ENCODE measurements around the gene SLC14A1. TPM values are rescaled to one million over a fixed set of nuclear protein-coding genes. Genes with fewer than 3 reads are reported as not detected.

The SLC14A1 gene
- total and polyA plus RNA-seq, 2 of the 8 experiments (the other 6 are each of a cell fraction or from before 2014, with no cell fraction given): 0.18 TPM; not detected in 1

DNA sequence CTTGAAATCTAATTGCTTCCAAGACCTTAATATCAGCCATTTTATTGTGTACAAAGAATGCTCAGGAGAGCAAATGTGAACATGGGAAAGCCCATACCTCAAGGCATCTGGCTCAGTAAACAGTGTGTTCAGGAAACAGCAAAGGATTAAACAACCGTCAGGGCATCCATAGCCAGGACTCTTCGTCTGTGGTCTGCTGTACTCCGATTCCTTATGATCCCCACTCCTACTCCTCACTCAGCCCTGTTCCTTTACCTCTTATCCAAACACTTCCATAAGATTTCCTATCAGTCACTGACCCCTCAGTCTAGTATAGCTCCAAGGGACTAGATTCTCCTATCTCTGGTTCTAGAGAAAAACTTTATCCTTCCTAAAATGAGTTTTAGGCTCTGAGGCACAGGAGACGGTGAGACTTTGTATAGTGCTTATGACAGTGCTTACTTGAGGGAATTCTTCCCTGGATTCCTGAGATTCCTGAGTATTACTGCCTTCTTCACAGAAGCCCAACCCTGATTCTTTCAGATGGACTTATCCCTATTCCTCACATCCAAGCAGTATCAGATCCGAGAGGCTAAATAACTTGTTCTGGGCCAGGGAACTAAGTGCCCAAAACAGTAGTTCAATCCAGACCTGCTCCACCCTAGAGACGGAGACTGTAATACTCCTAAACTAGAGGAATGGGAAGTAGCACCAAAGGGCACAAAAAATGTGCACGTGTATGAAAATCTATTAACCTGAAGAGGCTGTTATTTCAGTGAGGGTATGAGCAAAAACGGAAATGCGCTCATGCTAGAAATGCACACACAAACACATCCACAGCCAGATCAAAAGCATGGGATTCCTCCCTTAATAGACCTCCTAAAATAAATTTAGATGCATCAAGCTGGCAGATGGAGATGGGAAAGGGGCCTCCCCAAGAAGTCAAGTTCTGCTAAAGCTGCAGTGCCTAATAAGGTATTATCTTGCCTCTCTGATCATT is 59.4 kb downstream of the SLC14A1 start:
- no peak overlapping the region for H2BK15ac ChIP-seq (ENCODE audit: low read length)
- WGBS, 2 experiments (ENCODE audit: extremely low coverage in 1 of 2, insufficient coverage in 1 of 2, insufficient read length in 1 of 2, insufficient replicate concordance in 2 of 2, low coverage in 1 of 2, low lambda C conversion rate in 2 of 2, missing lambda C conversion rate in 1 of 2): 84% methylated on average over 9 of the region's 9 CpGs; no CpG with 5 or more reads in 1 of the 2 experiments
- no peak overlapping the region for H3K4me3 ChIP-seq (ENCODE audit: extremely low read depth in 1 of 4, insufficient read depth in 2 of 4, low read depth in 3 of 4, low read length in 4 of 4)
- no peaks in the 10 kb centered on the region for H3K36me3 ChIP-seq (ENCODE audit: control insufficient read depth in 2 of 4, insufficient read depth in 4 of 4, low read length in 3 of 4)
- no peaks in the 10 kb centered on the region for H3K9me3 ChIP-seq (ENCODE audit: insufficient read depth in 2 of 2, low read depth in 1 of 2, low read length in 1 of 2)
- peak overlapping the region; percentile 61 for H2BK120ac ChIP-seq (replicated peaks; ENCODE audit: low read depth, low read length)
- H3K4me1 ChIP-seq (replicated peaks in 1 of 4; ENCODE audit: control insufficient read depth in 3 of 4, insufficient read depth in 4 of 4, low read length in 3 of 4): peaks cover 0 to 15% (median 6%) of the 10 kb centered on the region in 4 experiments; a peak in 4 of 7 replicates
- no peak overlapping the region for H3K56ac ChIP-seq (replicated peaks; ENCODE audit: insufficient read length, low read depth, low read length)
- FAIRE-seq (peak; percentile 7), DNase-seq (ENCODE audit: low read depth in 1 of 2, low spot score in 2 of 2) (no peak)
- H3K79me2 ChIP-seq (ENCODE audit: control insufficient read depth in 1 of 2, insufficient read depth in 2 of 2, low read length in 2 of 2): no peaks in the 10 kb centered on the region
- no peak overlapping the region for H2AK5ac ChIP-seq (ENCODE audit: low read depth, low read length)
- H3K23ac ChIP-seq (ENCODE audit: insufficient read length): no peak overlapping the region
- H3K27ac ChIP-seq (ENCODE audit: low read depth, low read length): no peak overlapping the region
- no peak overlapping the region for H3K4ac ChIP-seq (replicated peaks; ENCODE audit: insufficient read length, low read depth, low read length)
- no peak overlapping the region for H3K14ac ChIP-seq (ENCODE audit: insufficient read length)
- no peaks in the 10 kb centered on the region for H4K20me1 ChIP-seq (replicated peaks in 1 of 2; ENCODE audit: control insufficient read depth in 1 of 2, insufficient read depth in 2 of 2, low read length in 2 of 2)
- ChIA-PET CTCF (ENCODE audit: partially characterized antibody) (interaction anchor here (1.2 kb wide), 1 partner anchor 61 kb away, joined by 3 read pairs; no protein-coding TSS in a partner anchor), POLR2A (ENCODE audit: partially characterized antibody) (interaction anchor here (0.8 kb wide), 1 partner anchor 10 kb away, joined by 3 read pairs; no protein-coding TSS in a partner anchor)
- peak overlapping the region; percentile 71 for H2BK12ac ChIP-seq (ENCODE audit: low read depth, low read length)
- H3K79me1 ChIP-seq (ENCODE audit: low read depth, low read length): no peaks in the 10 kb centered on the region
- peak overlapping the region; percentile 71; the same call in 1 of the 2 replicates for H2AFZ ChIP-seq (ENCODE audit: low read length)
- H2BK20ac ChIP-seq (ENCODE audit: low read length): peak overlapping the region; percentile 75; the same call in 1 of the 2 replicates
- no peaks in the 10 kb centered on the region for H3K27me3 ChIP-seq (replicated peaks in 1 of 4; ENCODE audit: control insufficient read depth in 3 of 4, extremely low read depth in 1 of 4, insufficient read depth in 3 of 4, low read length in 3 of 4)
- no peak overlapping the region for H4K8ac ChIP-seq (ENCODE audit: extremely low read depth, insufficient read depth, low read length)
- no peaks in the 10 kb centered on the region for H3K23me2 ChIP-seq (ENCODE audit: low read depth, low read length)
- H2BK5ac ChIP-seq (ENCODE audit: low read depth, low read length): peak overlapping the region; percentile 72; the same call in 1 of the 2 replicates
- H4K5ac ChIP-seq (ENCODE audit: insufficient read length, low read depth, low read length): no peak overlapping the region
- no peak overlapping the region for H4K91ac ChIP-seq (replicated peaks; ENCODE audit: insufficient read length, low read length)
- H3K9ac ChIP-seq (replicated peaks in 1 of 4; ENCODE audit: extremely low read depth in 1 of 4, low read depth in 3 of 4, low read length in 3 of 4): no peak overlapping the region
- 0 out of 4 replicates have a peak overlapping the region, but pooled peaks of 1 of the 2 experiments have one; percentile 21 for H3K4me2 ChIP-seq (ENCODE audit: insufficient read depth in 1 of 2, low read depth in 2 of 2, low read length in 2 of 2)
- H3K18ac ChIP-seq (ENCODE audit: extremely low read depth, low read length): 0 out of 2 replicates have a peak overlapping the region, but pooled peaks have one; percentile 32
- TF ChIP-seq SP1 (IDR thresholded peaks at IDR 0.05; ENCODE audit: low read depth, low read length): no peak
- no peak for TF ChIP-seq CHD1 (IDR thresholded peaks at IDR 0.05; ENCODE audit: low read depth, low read length)
- no peak for TF ChIP-seq GABPA (IDR thresholded peaks at IDR 0.05; ENCODE audit: borderline replicate concordance, insufficient read depth, low read length)
- TF ChIP-seq ASH2L (IDR thresholded peaks at IDR 0.05; ENCODE audit: low read length): no peak
- TF ChIP-seq BRCA1 (IDR thresholded peaks at IDR 0.05; ENCODE audit: low read depth, low read length): no peak
- TF ChIP-seq SIX5 (IDR thresholded peaks at IDR 0.05; ENCODE audit: low read depth, low read length): no peak
- TF ChIP-seq RAD21 (IDR thresholded peaks at IDR 0.05 in 1 of 2, conservative IDR thresholded peaks at IDR 0.05 in 1 of 2; ENCODE audit: low read depth in 2 of 2, low read length in 2 of 2): no peak
- no peak for TF ChIP-seq CREB1 (IDR thresholded peaks at IDR 0.05)
- peak; percentile 95 for TF ChIP-seq TEAD4 (IDR thresholded peaks at IDR 0.05; ENCODE audit: low read depth, low read length)
- no peak for TF ChIP-seq TCF12 (IDR thresholded peaks at IDR 0.05; ENCODE audit: low read depth, low read length)
- TF ChIP-seq CEBPB (IDR thresholded peaks at IDR 0.05; ENCODE audit: low read depth, low read length): no peak
- no peak for TF ChIP-seq POLR2A (IDR thresholded peaks at IDR 0.05; ENCODE audit: control extremely low read depth in 1 of 2, low read depth in 2 of 2, low read length in 2 of 2)
- TF ChIP-seq KDM4A (IDR thresholded peaks at IDR 0.05; ENCODE audit: low read depth, low read length, severe bottlenecking): no peak
